Bronchial epithelial cell (primary cell): ENCODE results near the gene ZNF414. TPM values are rescaled to one million over a fixed set of nuclear protein-coding genes. Genes with fewer than 3 reads are reported as not detected.

Source experiments
- DNase-seq: peaks from one replicate; pipeline ENCODE4 v3.0.0-alpha.2; 2010; ENCODE audit warnings: low read depth
- FAIRE-seq: peaks from 2 replicates; lab custom pipeline; 2011; peaks lifted over from hg19 to GRCh38; lab: Jason Lieb, UNC
- H3K27me3 ChIP-seq: 2 replicates; pipeline ENCODE4 v1.5.1; 2011; ENCODE audit warnings: low read length; ENCODE audit not compliant: control insufficient read depth, insufficient read depth
- H3K36me3 ChIP-seq: 2 replicates; pipeline ENCODE4 v1.5.1; 2011; ENCODE audit warnings: low read length; ENCODE audit not compliant: control insufficient read depth, insufficient read depth
- H3K4me3 ChIP-seq: 2 replicates; pipeline ENCODE4 v1.5.1; 2011; ENCODE audit warnings: mild to moderate bottlenecking, low read depth, low read length, control low read depth
- CTCF ChIP-seq: IDR thresholded peaks from 2 replicates; pipeline ENCODE4 v1.5.1; 2011; ENCODE audit warnings: mild to moderate bottlenecking, moderate library complexity, low read length, control low read depth, inconsistent platforms; ENCODE audit not compliant: insufficient read depth, severe bottlenecking
- total RNA-seq: library from RNA; depleted of rRNA; stranded (reverse); fragments of >200 nt; gene quantifications from 2 replicates; pipeline ENCODE4 v1.2.1, GENCODE V29; 2014

ZNF414 gene
- total RNA-seq, 1 donor from 2014 or later = 3.4 TPM

GRCh38 chr19:8468124-8468523 lies 45.8 kb downstream of the ZNF414 start:
- no peak for TF ChIP-seq CTCF
- no peak for FAIRE-seq
- Histone ChIP-seq H3K4me3 (no peak overlapping the region), H3K27me3 (no peaks in the 10 kb centered on the region), H3K36me3 (peaks cover 31% of the 10 kb centered on the region)
- no peak for DNase-seq

DNA sequence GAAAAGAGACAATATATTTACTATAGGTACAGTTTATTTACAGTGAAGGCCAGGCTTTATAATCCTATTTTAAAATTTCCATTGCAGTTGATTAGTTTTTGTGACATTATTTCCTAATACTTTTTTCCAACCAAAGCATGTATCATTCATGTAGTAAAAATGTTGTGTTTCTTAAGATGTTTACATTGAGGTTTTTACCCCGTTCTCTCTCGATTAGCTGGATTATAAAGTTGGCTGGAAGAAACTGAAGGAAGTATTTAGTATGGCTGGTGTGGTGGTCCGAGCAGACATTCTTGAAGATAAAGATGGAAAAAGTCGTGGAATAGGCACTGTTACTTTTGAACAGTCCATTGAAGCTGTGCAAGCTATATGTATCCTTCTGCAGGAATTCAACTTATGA lies 47.9 kb downstream of the ZNF414 start:
- Histone ChIP-seq H3K27me3 (no peaks in the 10 kb centered on the region), H3K4me3 (no peak overlapping the region), H3K36me3 (peaks cover 25% of the 10 kb centered on the region)
- FAIRE-seq = no peak
- DNase-seq = no peak
- no peak for TF ChIP-seq CTCF

DNA sequence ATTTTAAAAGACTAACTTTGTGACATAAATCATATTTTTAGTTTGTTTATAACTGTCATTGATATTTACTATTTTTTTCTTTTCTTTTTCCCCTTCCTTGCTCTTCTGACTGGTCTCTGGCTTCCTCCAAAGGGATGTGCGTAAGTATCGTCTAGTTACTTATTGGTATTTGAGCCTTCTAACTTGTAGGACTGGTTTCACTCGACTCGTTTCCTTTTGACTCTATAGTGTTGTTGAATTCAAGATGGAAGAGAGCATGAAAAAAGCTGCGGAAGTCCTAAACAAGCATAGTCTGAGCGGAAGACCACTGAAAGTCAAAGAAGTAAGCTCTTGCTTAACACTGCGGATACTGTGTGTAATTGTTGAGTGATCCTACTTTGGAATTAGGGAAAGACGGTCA lies 50.6 kb downstream of the ZNF414 start:
- no peak for TF ChIP-seq CTCF
- FAIRE-seq = no peak
- H3K36me3 ChIP-seq = peaks cover 10% of the 10 kb centered on the region
- H3K4me3 ChIP-seq = no peak overlapping the region
- DNase-seq = peak; percentile 40
- no peaks in the 10 kb centered on the region for H3K27me3 ChIP-seq

GRCh38 chr19:8462571-8462970 lies 51.4 kb downstream of the ZNF414 start:
- FAIRE-seq (no peak), DNase-seq (no peak)
- no peak for TF ChIP-seq CTCF
- Histone ChIP-seq H3K4me3 (no peak overlapping the region), H3K27me3 (no peaks in the 10 kb centered on the region), H3K36me3 (peaks cover 10% of the 10 kb centered on the region)

GRCh38 chr19:8461891-8462290 lies 52.1 kb downstream of the ZNF414 start:
- TF ChIP-seq CTCF = no peak
- Histone ChIP-seq H3K27me3 (no peaks in the 10 kb centered on the region), H3K36me3 (peaks cover 11% of the 10 kb centered on the region), H3K4me3 (no peak overlapping the region)
- DNase-seq = no peak
- no peak for FAIRE-seq

DNA sequence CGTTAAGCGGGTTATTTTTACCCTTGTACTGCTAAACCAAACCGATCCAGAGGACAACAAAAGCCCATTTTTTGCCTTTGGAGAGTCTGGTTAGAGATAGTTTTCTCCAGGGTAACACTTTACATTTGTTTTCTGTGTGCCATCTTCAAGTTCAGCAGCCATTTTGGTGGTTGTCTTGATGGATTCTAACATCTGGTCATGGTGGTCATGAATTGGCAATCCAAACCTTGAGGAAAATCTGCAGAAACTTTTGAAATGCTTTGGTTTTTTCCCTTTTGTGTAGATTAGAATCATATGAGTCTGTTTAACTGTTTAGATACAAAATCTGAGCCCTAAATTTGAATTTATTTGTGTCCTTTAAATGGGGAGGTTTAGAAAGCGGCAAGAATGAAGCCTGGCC lies 52.6 kb downstream of the ZNF414 start:
- FAIRE-seq = no peak
- H3K36me3 ChIP-seq = peaks cover 15% of the 10 kb centered on the region

More for the DNA sequence above, 52.6 kb downstream of the ZNF414 start:
- no peak overlapping the region for H3K4me3 ChIP-seq
- no peak for TF ChIP-seq CTCF
- H3K27me3 ChIP-seq = no peaks in the 10 kb centered on the region
- DNase-seq = no peak
